Measurements from ENCODE around the gene AXIN1. TPM values are rescaled to one million over a fixed set of nuclear protein-coding genes. Genes with fewer than 3 reads are reported as not detected.
"Not testable (repeated sequence)": the region's sequence is repeated elsewhere in the genome, so short reads cannot be mapped to it uniquely, and the experiment has no call there.

AXIN1 gene
- total and polyA plus RNA-seq, 8 donors = 11.7 to 69.2 (median 17.4) TPM

- H3K9me3 ChIP-seq = no peaks in the 10 kb centered on the region
- peaks cover 0 to 16% (median 15%) of the 10 kb centered on the region in 4 donors for H3K4me1 ChIP-seq
- TF ChIP-seq CTCF (IDR thresholded peaks at IDR 0.05) = no peak
- no peak for TF ChIP-seq POLR2A (IDR thresholded peaks at IDR 0.05)
- no peak for TF ChIP-seq POLR2AphosphoS5 (IDR thresholded peaks at IDR 0.05)
- TF ChIP-seq EP300 (IDR thresholded peaks at IDR 0.05) = no peak
- WGBS, 5 donors = 41 to 55% (median 51%) methylated on average over 9 to 20 of the region's 20 CpGs
- no peak overlapping the region for H3K4me3 ChIP-seq
- peaks cover 8 to 24% (median 22%) of the 10 kb centered on the region in 4 donors for H3K36me3 ChIP-seq
- DNase-seq = no peak
- intact Hi-C loops (cut with DNase I; ENCODE audit: low total_unique reads) = loop anchor here (10.0 kb wide), 1 partner anchor 128 kb away; the partner anchor contains the start of gene FAM234A
- H3K27me3 ChIP-seq = peaks cover 0 to 21% (median 0%) of the 10 kb centered on the region in 3 donors
- H3K27ac ChIP-seq = no peak overlapping the region
These were observed 10.7 kb upstream of the AXIN1 start for GRCh38 chr16:363110-363765.

DNA sequence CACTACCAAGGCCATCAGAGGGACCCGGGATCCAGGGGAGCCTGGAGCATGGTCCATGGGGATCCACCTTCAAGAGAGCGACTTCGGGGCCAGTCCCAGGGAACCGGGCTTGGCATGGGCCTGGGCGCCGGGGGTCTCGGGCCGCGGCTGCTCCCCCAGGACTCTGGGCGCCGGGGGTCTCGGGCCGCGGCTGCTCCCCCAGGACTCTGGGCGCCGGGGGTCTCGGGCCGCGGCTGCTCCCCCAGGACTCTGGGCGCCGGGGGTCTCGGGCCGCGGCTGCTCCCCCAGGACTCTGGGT lies 10.1 kb upstream of the AXIN1 start:
- WGBS, 5 donors = 73 to 100% (median 81%) methylated on average over 3 to 22 of the region's 24 CpGs
- not testable (repeated sequence) for DNase-seq, H3K4me3 ChIP-seq, H3K27ac ChIP-seq, H3K9me3 ChIP-seq
- intact Hi-C loops (cut with DNase I; ENCODE audit: low total_unique reads) = loop anchor here (10.0 kb wide), 1 partner anchor 128 kb away; the partner anchor contains the start of gene FAM234A
- peaks cover 0 to 16% (median 15%) of the 10 kb centered on the region in 4 donors for H3K4me1 ChIP-seq
- H3K36me3 ChIP-seq = peaks cover 4 to 18% (median 16%) of the 10 kb centered on the region in 4 donors
- peaks cover 0 to 21% (median 0%) of the 10 kb centered on the region in 3 donors for H3K27me3 ChIP-seq

DNA sequence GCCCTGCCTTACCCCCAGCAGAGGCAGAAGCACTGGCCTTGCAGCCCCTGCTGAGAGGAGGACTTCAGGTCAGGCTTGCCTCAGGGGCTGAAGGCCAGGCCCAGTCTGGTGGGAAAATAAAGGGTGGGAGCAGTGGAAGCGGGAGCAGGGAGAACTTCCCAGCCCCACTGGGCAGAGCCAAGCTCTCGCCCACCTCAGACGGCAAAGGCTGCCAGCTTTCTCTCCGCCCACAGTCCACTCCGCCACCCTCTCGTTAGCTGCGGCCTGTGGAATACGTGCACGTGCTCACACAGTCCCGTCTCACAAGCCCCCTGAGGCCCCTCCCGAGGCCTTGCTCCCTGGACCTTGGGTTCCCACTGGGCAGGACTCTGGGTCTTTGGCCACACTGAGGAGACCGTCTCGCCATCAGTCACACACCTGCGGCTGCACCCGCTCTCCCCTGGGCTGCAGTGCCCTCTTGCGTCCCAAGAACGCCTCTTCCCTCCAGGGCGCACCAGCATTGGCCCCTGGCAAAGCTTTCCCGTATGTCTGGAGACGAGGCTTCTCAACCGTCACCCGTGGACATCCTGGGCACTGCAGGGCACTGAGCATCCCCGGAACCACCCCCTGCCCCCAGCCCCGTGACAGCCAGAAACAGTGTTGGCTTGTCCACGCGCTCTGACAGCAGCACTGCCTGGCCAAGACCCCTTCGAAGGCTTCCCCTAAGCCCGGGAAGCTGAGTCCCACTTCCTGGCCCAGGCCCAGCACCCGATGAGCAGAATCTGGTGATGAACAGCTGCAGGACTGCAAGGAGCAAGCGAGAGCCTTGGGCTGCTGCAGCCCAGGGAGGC lies 9.6 kb upstream of the AXIN1 start:
- H3K36me3 ChIP-seq = peaks cover 0 to 12% (median 11%) of the 10 kb centered on the region in 4 donors
- no peaks in the 10 kb centered on the region for H3K9me3 ChIP-seq
- H3K27me3 ChIP-seq = peaks cover 0 to 21% (median 0%) of the 10 kb centered on the region in 3 donors
- peaks cover 0 to 16% (median 15%) of the 10 kb centered on the region in 4 donors for H3K4me1 ChIP-seq
- H3K27ac ChIP-seq = no peak overlapping the region
- DNase-seq = peak; percentile 84 to 90
- no peak overlapping the region for H3K4me3 ChIP-seq
- TF ChIP-seq EP300 (IDR thresholded peaks at IDR 0.05) = no peak
- peak in 5 of 7 experiments; percentile 59 to 72 (median 68) for TF ChIP-seq CTCF (IDR thresholded peaks at IDR 0.05)
- peak in 1 of 3 donors; percentile 50 for TF ChIP-seq POLR2AphosphoS5 (IDR thresholded peaks at IDR 0.05)
- TF ChIP-seq POLR2A (IDR thresholded peaks at IDR 0.05) = no peak
- intact Hi-C loops (cut with DNase I; ENCODE audit: low total_unique reads) = loop anchor here (10.0 kb wide), 1 partner anchor 127 kb away; the partner anchor contains the start of gene FAM234A
- 22 to 33% (median 26%) methylated on average over 13 to 30 of the region's 30 CpGs for WGBS, 5 donors

GRCh38 chr16:361341-361871 lies 8.9 kb upstream of the AXIN1 start:
- Histone ChIP-seq H3K4me3 (no peak overlapping the region), H3K4me1 (peaks cover 0 to 16% (median 15%) of the 10 kb centered on the region in 4 donors), H3K36me3 (peaks cover 0 to 6% (median 4%) of the 10 kb centered on the region in 4 donors), H3K9me3 (no peaks in the 10 kb centered on the region), H3K27me3 (peaks cover 0 to 21% (median 0%) of the 10 kb centered on the region in 3 donors), H3K27ac (no peak overlapping the region)
- 83 to 89% (median 87%) methylated on average over 10 to 30 of the region's 30 CpGs for WGBS, 5 donors
- no peak for DNase-seq
- intact Hi-C loops (cut with DNase I; ENCODE audit: low total_unique reads) = loop anchor here (10.0 kb wide), 1 partner anchor 127 kb away; the partner anchor contains the start of gene FAM234A
- TF ChIP-seq EP300 (IDR thresholded peaks at IDR 0.05) (no peak), POLR2A (IDR thresholded peaks at IDR 0.05) (no peak), CTCF (IDR thresholded peaks at IDR 0.05) (no peak), POLR2AphosphoS5 (IDR thresholded peaks at IDR 0.05) (no peak)
